Uterine smooth muscle cell (primary cell): ENCODE measurements around the gene EXD1. TPM values are rescaled to one million over a fixed set of nuclear protein-coding genes. Genes with fewer than 3 reads are reported as not detected.

Experiments
- total RNA-seq: library from RNA; depleted of rRNA; stranded (reverse); fragments of >200 nt; gene quantifications from 2 replicates; pipeline ENCODE4 v1.2.3, GENCODE V29; 2014

Gene EXD1
- total RNA-seq: 0.11 TPM in 1 of 2 replicates, not detected in the other

GRCh38 chr15:41230650-41231421, at the start of gene EXD1, which contains the start of gene CHP1:
TSS of gene EXD1 (minus strand) at chr15:41230757. CDS start at chr15:41226575, 4,182 bp downstream.
TSS of gene CHP1 (plus strand) at chr15:41231268. CDS start at chr15:41231383, 115 bp downstream.

Other genes with a start within 250 kb of the EXD1 start
- 28.1 and 32.6 TPM in 2 replicates for gene INO80, start 114.5 kb downstream of the EXD1 start, total RNA-seq
- 55.9 and 67.5 TPM in 2 replicates for gene CHP1, start 511 bp upstream of the EXD1 start, total RNA-seq
- gene OIP5, start 101.8 kb upstream of the EXD1 start, total RNA-seq: 3.2 and 12.1 TPM in 2 replicates
- 51.1 and 167 TPM in 2 replicates for gene NUSAP1, start 102.1 kb upstream of the EXD1 start, total RNA-seq
- gene NDUFAF1, start 171.7 kb upstream of the EXD1 start, total RNA-seq: 30.4 and 38.1 TPM in 2 replicates
- 15.7 and 16.0 TPM in 2 replicates for gene RTF1, start 186.3 kb upstream of the EXD1 start, total RNA-seq